Activated CD4-positive, alpha-beta T cell treated with anti-CD3 and anti-CD28 coated beads, Interleukin-2, amount 50 U/mL, for 48 hours (primary cell): ENCODE results near the gene TPCN2.
A peak's percentile ranks its signal among the peaks of the same experiment; 100 is the strongest.

Experiments
- DNase-seq, 2 experiments: peaks; one replicate each; pipeline ENCODE4 v3.0.0-alpha.2; 2020

TPCN2 gene

GRCh38 chr11:69097263-69097662, 48.5 kb downstream of the TPCN2 start:
- no peak for DNase-seq

- no peak for DNase-seq
These were observed 50.4 kb downstream of the TPCN2 start for GRCh38 chr11:69099180-69099579.

- no peak for DNase-seq
These were observed 51.9 kb downstream of the TPCN2 start for GRCh38 chr11:69100454-69101114.

- DNase-seq = peak; percentile 76 to 82
These were observed 52.5 kb downstream of the TPCN2 start for GRCh38 chr11:69101115-69101791.

GRCh38 chr11:69101792-69102695, 53.3 kb downstream of the TPCN2 start:
- no peak for DNase-seq

GRCh38 chr11:69102732-69103615, 54.2 kb downstream of the TPCN2 start:
- no peak for DNase-seq

- DNase-seq = no peak
These were observed 55.6 kb downstream of the TPCN2 start for GRCh38 chr11:69104212-69104855.

- DNase-seq = no peak
These were observed 56.2 kb downstream of the TPCN2 start for GRCh38 chr11:69104856-69105395.

GRCh38 chr11:69105461-69106030, 56.8 kb downstream of the TPCN2 start:
- DNase-seq = no peak

- DNase-seq = no peak
These were observed 57.5 kb downstream of the TPCN2 start for GRCh38 chr11:69106031-69106811.

- DNase-seq = no peak
These were observed 58.7 kb downstream of the TPCN2 start for GRCh38 chr11:69107413-69107812.

- no peak for DNase-seq
These were observed 59.3 kb downstream of the TPCN2 start for GRCh38 chr11:69108030-69108429.

- no peak for DNase-seq
These were observed 59.8 kb downstream of the TPCN2 start for GRCh38 chr11:69108559-69108958.

- DNase-seq = no peak
These were observed 60.4 kb downstream of the TPCN2 start for GRCh38 chr11:69109101-69109500.

- no peak for DNase-seq
These were observed 61.7 kb downstream of the TPCN2 start for GRCh38 chr11:69110451-69110850.

- no peak for DNase-seq
These were observed 63.2 kb downstream of the TPCN2 start for GRCh38 chr11:69111624-69112542.

GRCh38 chr11:69113226-69113625, 64.5 kb downstream of the TPCN2 start:
- no peak for DNase-seq

- DNase-seq = no peak
These were observed 65.1 kb downstream of the TPCN2 start for GRCh38 chr11:69113646-69114340.

GRCh38 chr11:69114362-69114761, 65.6 kb downstream of the TPCN2 start:
- DNase-seq = no peak
